Activated CD4-positive, CD25-positive, alpha-beta regulatory T cell treated with anti-CD3 and anti-CD28 coated beads, Interleukin-2, amount 50 U/mL, for 16 hours (primary cell): Measurements from ENCODE around the gene RAB7B.

Experiments
- DNase-seq: peaks from one replicate; pipeline ENCODE4 v3.0.0-alpha.2; 2020; ENCODE audit warnings: low read depth, low spot score

Gene RAB7B

DNA sequence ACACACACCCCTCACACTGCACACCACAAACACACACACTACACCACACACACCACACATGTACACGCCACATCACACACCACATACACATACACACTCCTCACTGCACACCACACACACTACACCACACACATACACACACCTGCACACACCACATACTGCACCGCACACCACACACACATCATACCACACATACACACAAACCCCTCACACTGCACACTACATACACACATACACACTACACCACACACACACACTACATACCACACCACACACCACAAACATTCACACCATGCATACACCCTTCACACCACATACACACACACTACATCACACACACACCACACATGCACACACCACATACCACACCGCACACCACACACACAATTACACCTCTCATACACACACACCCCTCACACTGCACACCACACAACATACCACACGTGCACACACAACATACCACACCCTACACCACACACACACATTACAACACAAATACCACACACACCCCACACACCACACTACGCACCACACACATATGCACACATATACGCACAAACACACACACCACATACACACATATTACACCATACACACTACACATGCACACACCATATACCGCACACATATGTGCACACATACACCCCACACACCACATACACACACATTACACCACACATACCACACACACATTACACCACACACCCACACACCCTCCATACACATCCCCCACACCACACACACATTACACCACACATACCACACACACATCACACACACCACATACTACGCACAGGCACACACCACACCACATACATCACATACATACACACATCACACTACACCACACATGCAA is 29.6 kb downstream of the RAB7B start:
- DNase-seq = no peak

DNA sequence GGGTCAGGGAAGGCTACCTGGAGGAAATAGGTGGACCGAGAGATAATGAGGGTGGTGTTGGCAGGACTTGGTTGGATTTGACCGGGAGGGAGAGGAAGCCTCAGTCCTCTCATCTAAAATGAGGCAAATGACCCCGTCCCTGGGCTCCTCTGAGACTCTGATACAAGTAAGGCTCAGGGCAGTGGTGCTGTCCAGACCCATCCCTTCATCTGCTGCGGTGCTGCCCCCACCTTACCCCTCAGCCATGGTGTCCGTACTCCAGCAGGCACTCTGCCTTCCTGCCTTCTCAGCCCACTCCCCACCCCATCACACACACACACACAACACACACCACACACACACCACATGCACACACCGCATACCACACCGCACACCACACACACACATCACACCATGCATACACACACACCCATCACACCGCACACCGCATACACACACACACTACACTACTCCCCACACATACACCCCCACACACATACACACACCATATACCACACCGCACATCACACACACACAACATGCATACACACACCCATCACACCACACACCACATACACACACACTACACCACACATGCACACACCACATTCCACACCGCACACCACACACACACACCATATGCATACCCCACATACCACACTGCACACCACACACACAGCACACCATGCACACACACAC is 30.6 kb downstream of the RAB7B start:
- no peak for DNase-seq

DNA sequence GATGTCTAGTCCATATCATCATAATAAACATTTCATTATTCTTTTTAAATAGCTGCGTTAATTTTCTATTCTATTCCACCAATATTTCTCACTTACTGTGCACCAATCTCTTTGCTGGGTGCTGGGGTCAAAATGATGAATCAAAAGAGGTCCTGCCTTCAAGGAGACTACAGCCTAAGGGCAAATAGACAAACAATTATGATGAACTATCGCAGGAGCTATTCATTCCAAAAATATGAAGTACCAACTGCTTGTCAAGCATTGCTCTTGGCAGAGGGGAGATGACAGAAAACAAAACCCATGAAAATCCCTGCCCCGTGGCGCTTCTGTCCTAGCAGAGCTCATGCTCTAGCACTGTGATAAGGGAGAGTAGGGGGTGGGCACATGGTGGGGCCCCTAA is 31.1 kb downstream of the RAB7B start:
- no peak for DNase-seq

DNA sequence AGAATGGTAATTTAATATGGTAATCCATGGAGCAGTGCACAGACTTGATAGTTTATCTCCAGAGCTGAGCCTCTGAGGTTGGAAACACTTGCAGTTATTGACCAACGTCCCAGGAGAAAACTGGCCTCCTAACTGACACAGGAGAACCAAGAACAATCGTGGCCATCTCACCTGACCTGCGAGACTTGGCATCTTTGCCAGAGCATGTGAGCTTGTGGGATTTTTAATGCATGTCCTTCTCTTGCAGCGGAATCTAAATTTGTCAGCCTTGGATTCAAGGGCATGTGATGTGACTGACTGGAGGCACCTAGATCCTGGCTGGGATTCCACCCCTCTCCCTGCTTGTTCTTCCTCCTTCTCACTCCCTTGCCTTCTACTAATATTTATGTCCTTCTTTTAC is 32.1 kb downstream of the RAB7B start:
- DNase-seq = no peak

DNA sequence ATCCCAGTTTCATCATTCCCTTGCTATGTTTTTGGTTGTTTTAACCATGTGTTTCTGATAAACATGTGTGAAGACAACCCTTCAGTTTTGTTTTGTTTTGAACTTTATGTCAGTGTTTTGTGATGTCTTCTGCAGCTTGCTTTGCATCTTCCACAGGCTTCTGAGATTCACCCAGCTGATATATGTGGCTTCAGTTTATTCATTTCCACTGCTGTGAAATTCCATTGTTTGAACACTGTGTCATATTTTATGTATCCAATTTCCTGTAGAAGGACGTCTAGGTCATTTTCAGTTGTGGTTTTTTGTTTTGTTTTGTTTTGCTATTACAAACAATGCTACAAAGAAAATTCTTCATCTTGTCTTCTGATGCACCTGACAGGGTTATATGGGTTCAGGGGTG is 32.7 kb downstream of the RAB7B start:
- DNase-seq = no peak

DNA sequence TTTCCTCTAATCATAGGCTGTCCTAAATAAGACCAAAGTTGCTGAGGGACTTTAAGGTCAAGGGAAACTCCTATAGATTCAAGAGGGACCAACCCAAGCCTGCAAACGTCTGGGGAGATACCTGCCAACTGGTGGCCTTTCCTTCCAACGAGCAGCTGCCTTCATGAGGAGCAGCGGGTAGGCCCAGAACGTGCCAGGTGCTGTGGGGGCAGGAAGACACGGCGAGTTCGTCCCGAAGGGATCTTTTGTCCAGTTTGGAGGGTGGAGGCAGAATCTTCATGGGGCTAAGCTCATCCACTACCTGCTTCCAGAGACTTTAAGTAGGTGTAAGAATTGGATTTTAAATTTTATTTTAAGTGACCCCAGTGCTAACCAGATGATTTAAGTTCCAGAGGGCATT is 34.0 kb downstream of the RAB7B start:
- DNase-seq = no peak

DNA sequence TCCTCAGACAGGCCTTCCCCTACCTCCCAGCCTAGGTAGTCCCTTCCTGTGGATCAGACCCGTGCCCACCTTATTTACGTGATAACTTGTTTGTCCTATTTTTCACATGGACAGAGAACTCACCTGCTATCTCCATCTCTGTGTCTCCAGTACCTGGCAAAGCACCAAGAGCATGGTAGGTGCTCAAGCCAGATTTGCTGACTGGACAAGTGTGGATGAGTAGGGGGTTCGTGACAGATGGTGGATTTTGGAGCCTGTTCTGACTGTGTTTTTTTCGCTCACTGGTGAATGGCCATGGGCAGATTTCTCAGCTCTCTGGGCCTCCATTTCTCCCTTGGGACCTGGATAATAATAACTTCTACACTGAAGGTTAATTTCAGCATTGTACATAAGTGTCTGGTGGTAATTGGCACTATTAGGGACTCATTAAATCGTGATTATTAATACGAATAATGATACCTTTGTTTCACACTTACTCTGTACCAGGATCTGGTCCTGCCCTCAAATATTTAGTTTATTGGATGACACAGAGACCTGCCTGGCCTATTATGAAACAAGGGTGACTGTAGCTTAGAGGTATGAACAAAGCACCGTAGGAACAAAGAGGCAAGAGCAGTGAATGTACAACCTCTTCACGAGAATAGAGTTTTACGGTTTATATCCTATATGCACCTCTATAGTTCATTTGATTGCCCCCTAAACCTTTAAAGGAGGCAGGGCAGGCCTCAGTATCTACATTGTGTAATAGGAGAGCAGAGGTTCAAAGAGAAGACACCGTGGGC is 35.5 kb downstream of the RAB7B start:
- no peak for DNase-seq

DNA sequence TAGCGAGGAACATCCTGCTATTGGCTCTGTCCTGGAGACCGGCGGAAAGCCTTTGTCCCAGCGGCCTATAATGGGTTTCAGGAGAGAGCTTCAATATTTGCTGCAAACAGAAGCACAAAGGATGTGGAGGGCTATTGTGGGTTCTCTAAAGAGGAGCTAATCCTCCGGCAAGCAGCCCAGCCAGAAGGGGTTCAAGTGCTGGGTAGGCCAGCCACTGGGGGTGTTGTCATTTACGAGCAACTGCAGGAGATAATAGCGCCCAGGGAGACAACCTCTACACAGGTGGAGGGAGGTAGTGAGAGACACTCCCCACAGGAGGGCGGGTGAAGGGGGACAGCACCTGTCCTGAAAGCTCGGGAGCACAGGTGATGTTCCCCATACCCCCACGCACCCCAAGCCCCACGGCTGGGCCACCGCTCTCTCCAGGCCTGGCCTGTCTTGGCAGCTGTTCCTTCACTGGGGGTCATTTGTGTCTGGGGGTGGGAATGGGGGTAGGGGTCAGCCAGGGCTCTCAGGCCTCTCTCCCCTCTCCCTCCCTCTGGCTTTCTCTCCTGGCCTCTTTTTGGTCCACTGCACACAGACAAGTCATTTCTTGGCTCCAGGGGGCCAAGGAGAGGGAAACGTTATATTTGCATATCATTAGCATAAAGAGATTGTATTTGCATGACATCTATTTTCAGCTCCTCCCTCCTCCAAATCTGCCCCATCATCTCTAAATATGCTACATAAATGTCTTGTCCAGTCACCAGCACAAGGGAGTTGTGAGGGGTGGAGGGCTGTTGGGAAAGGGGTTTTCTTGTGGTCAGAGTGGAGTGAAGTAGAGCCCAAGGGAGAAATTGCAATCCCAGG is 37.9 kb downstream of the RAB7B start:
- no peak for DNase-seq

DNA sequence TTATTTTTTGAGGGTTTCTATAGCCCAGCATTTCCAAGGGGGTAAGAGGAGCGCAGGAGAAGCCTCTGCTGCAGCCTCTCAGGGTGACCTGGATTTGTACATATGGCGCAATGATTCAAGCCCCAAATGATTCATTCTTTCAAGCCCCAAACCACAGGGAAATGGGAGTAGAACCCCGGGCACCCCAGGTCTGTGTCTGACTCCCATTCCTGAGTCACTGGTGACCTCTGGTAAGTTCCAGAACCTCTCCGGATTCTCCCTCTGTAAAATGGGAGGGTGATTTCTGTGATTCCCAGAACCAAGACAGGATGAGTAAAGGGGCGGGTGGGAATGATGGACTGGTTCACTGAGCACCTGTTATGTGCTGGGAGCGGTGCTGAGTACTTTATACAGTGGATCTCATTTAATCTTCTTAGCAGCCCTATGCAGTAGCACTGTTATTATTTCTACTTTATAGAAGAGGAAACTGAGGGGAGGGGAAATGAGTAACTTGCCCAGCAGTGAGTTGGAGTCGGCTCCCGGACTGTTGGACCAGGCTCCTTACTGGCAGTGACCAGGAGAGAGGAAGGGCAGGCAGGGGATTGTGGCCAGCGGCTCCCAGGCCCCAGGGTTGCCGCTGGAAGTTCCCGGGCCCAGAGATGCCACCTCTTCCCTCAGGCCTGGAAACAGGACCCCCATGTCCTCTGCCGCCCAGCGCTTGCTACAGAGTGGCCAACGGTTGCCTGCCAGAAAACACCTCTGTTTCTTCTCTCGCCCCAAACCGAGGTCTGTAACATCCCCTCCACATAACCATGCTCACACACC is 39.6 kb downstream of the RAB7B start:
- DNase-seq = no peak

DNA sequence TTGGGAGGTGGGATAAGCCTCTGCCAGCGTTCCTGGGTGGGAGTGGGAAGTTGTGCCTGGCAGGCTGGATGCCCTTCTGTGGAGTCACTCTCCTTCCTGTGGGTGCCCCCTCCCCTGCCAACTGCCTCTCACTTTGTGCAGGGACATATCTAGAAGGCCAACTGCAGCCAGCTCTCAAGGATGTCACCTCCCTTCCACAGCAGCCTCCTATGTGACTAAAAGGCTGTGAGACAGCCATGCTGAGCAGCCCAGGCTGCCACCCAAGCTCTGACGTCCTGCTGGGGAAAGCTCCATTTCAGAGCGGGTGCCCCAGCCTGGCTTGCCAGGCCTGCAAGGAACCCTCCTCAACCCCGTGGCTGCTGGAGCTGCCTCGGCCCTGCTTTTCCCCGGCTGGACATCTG is 40.4 kb downstream of the RAB7B start:
- no peak for DNase-seq

DNA sequence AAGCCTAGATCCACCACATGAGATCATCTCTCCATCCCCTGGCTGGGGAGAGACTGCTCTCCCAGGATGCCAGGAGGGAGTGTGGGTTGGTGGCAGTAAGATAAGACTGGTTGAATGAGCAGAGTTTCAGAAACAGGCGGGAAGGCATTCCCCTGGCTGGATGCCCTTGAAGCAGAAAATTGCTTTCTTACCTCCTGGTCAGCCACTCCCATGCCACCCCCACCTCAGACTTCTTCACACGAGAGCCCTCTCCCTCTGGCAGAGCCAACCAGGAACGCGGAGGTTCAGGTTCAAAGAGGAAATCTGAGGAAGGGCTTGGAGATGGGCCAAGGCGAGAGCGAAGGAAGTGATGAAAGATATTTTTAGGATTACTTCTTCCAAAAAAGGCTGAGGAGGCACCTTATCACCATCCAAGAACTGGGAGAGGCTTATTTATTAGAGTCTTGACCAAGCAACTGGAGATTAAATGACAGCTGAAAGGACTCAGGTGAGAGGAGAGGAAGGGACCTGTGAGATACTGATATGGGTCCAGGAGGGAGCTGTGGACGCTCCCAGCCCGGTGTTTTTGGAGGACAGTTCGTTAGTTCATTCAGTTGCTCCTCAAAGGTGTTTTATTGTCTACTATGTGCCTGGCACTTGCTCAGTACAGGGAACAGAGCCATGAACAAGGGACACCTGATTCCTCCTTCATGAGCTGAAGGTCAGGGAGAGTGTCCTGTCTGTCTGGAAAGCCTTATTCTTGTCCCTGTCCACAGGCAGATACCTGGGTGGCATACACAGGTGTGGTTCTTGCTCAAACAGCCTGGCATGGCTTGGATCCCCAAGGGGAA is 41.0 kb downstream of the RAB7B start:
- DNase-seq = no peak

DNA sequence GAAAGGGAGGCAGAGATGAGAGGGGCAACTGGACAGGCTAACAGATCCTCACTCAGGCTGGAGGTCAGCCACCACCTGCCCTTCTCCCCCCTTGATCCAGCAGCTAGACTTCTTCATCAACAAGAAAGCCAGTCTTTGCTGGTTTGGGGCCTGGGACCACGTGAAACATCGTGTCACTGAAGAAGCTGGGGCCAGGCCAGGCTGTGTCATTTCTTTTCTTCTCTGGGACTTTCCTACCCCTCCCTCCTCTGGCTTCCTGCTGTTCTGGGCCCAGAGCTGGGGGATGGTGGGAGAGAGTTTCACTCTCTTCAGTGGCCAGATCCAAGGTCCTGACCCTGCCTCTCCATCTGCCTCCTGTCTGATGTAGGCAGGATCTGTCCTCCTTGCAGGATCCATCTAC is 41.8 kb downstream of the RAB7B start:
- no peak for DNase-seq

DNA sequence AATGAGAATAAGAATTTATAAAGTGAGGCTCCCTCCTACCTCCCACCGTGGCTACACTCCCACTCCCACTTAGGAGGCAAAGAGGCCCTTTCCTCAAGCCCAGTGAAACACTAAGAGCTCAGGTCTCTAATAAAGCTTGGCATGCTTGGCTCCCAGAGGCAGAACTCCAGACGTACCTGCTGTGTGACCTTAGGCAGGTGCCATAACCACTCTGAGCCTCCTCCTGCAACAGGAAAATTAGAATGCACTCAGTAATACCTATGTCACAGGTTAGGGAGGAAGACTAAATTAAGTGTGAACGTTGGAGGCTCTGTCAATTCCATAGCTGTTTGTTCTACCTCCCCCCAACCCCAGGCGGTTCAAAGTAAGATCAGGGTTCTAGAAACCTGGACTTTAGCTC is 43.4 kb downstream of the RAB7B start:
- DNase-seq = no peak

DNA sequence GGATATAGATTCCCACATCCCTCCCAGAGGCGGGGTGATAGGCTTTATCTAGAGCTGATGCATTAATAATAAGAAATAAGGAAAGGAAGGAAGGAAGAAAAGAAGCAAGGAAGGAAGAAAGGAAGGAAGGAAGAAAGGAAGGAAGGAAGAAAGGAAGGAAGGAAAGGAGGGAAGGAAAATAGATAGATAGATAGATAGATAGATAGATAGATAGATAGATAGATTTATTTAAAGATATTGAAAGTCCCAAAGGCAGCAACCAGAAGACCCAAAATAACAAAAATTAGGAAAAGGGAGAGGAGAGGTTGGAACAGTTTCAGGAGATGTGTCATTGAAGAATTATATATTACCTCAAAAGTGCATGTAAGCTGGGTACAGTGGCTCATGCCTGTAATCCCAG is 47.7 kb downstream of the RAB7B start:
- DNase-seq = no peak

DNA sequence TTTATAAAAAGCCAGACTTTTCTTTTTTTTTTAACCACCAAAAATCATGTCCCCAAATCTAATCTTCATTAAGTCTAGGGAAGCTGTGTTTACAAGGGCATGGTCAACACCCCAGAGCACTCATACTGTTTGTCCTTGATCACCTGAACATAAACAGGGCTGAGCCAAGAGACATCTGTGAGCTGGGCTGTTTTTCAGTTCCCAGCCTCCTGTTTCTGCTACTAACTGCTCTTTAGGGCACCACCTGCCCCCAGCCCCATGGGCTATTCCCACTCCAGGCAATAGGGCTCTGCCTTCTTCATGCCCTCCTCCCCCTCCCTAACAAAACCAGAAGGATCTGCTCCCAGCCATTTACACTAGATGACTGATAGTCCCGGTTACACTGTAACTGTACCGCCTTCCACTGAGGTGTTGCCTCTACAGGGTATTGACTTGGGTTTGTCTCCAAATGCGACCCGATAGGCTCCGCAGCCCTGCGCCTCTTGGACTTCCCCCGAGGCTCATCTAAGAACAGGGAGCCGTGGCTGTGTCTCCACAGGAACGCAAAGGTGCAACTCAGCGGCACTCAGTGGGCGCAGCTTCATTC is 48.3 kb downstream of the RAB7B start:
- DNase-seq = no peak

DNA sequence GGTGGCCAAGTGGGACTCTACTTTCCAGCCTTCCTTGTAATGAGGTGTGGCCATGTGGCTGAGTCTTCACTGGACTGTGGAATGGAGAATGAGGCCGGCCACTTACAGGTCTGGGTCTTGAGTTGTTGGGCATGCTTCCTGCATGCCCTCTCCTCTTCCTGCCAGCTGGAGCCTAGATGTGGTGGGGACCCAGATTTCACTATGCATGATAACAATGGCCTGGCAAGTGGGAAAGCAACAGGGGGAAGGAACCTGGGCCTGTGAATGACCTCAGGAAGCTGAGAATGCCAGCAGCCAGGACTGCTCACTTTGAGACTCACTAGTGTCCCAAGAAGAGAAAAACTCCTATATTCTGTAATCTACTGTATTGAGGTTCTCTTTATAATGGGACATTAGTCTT is 51.4 kb downstream of the RAB7B start:
- DNase-seq = no peak

DNA sequence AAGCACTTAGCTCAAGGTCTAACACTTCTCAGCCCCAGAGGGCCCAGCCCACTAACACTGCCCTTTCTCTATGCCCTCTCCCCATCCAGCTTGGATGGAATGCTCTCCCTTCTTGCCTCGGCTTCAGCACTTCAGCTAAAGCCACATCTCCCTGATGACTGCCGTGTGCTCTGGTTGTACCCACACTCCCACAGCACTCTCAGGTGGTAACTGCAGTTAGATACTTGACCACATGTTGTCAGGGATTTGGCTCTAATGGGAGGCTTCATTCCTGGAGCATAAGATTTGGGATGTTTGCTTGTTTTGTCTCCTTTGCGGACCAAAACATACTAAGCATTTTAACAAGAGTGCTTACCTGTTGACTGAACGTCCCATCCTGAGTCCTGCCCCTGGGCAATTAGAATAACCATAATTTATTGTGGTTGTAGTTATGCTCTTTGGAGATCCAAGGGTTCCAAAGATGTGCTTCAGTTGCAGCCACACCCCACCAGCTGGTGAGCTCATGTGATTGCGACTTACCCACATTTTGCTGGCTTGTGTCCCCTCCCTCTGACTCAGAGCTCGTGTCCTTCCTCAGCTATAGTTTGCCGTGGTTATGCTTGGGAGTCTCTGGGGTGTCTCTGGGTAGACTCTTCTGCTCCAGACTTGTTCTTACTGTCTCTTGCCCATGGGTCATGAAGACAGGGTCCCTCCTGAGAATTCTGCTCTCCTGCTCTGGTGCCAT is 52.2 kb downstream of the RAB7B start:
- DNase-seq = no peak

DNA sequence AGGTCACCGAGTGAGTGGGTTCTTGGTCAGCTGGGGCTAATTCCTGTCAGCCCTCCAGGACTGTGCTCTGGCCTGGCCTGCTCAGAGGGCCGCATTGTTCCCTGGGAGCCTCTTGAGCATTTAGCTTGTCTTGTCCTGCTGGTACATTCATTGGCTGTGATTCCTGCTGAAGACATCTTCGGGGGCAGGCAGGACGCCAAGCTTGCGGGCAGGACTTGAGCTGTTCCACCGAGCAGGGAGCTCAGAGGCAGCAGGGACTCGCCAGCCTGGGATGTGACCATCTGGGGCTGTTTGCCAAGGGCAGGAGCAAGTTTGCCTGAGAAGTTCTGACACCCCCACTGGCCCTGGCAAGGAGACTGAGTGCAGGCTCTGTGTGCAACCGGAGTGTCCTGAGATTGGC is 52.9 kb downstream of the RAB7B start:
- no peak for DNase-seq

DNA sequence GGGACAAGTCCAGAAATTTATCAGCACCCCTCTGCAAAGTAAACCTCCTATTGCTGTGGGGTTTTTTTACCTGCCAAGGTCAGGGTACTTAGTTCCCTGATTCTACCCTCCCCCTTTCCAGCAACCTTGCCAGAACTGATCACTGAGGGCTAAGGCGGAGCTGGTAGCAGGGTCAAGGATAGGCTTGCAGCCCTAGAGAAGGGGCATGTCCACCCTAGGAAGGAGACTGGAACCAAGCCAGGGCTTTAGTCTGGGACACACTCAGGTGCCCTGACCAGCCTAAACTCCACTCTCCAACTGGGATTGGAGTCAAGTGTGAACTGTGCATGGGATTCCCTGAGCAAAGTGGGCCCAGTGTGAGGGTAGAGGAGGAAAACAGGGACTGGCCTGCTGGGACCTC is 53.4 kb downstream of the RAB7B start:
- DNase-seq = no peak
